Hepatocyte (in vitro differentiated cells): ENCODE measurements around the gene TEX52. TPM values are rescaled to one million over a fixed set of nuclear protein-coding genes. Genes with fewer than 3 reads are reported as not detected.
A peak's percentile ranks its signal among the peaks of the same experiment; 100 is the strongest.

Experiments
- DNase-seq: peaks from one replicate; pipeline ENCODE4 v3.0.0-alpha.2; 2016; ENCODE audit warnings: low spot score
- H2AFZ ChIP-seq: fragments of 200-600 bp; sonication (generic); 2 replicates; pipeline ENCODE4 v1.6.0; 2016; ENCODE audit warnings: antibody characterized with exemption, mild to moderate bottlenecking
- H3K27ac ChIP-seq: fragments of 200-600 bp; sonication (generic); 2 replicates; pipeline ENCODE4 v1.5.1; 2016; ENCODE audit warnings: mild to moderate bottlenecking
- H3K27me3 ChIP-seq: fragments of 200-600 bp; sonication (generic); 2 replicates; pipeline ENCODE4 v1.6.1; 2016
- H3K36me3 ChIP-seq: fragments of 200-600 bp; sonication (generic); replicated peaks from 2 replicates; pipeline ENCODE4 v1.5.1; 2016; ENCODE audit warnings: low read depth; ENCODE audit not compliant: insufficient read depth
- H3K4me1 ChIP-seq: fragments of 200-600 bp; sonication (generic); 2 replicates; pipeline ENCODE4 v1.5.1; 2016; ENCODE audit warnings: mild to moderate bottlenecking, moderate library complexity; ENCODE audit not compliant: insufficient read depth
- H3K4me2 ChIP-seq: fragments of 200-600 bp; sonication (generic); 2 replicates; pipeline ENCODE4 v1.6.0; 2016
- H3K4me3 ChIP-seq: fragments of 200-600 bp; sonication (generic); 2 replicates; pipeline ENCODE4 v1.5.1; 2016; ENCODE audit warnings: mild to moderate bottlenecking
- H3K79me2 ChIP-seq: fragments of 200-600 bp; sonication (generic); 2 replicates; pipeline ENCODE4 v1.6.0; 2017; ENCODE audit warnings: mild to moderate bottlenecking
- H3K9me2 ChIP-seq: fragments of 200-600 bp; sonication (generic); replicated peaks from 2 replicates; pipeline ENCODE4 v1.6.0; 2017; ENCODE audit warnings: mild to moderate bottlenecking; ENCODE audit not compliant: insufficient read depth
- H3K9me3 ChIP-seq: fragments of 200-600 bp; sonication (generic); 2 replicates; pipeline ENCODE4 v1.5.1; 2016; ENCODE audit warnings: low read depth, mild to moderate bottlenecking
- H4K20me1 ChIP-seq: fragments of 200-600 bp; sonication (generic); 2 replicates; pipeline ENCODE4 v1.6.0; 2016; ENCODE audit warnings: mild to moderate bottlenecking; ENCODE audit not compliant: insufficient read depth, poor library complexity, severe bottlenecking
- CTCF ChIP-seq: fragments of 200-600 bp; sonication (generic); IDR thresholded peaks from 2 replicates; pipeline ENCODE4 v1.5.1; 2016; ENCODE audit warnings: antibody characterized with exemption, mild to moderate bottlenecking; ENCODE audit not compliant: poor library complexity
- EZH2 ChIP-seq: fragments of 200-600 bp; sonication (generic); IDR thresholded peaks from 2 replicates; pipeline ENCODE4 v1.6.1; 2016; ENCODE audit warnings: antibody characterized with exemption, mild to moderate bottlenecking, borderline replicate concordance
- EZH2phosphoT487 ChIP-seq: fragments of 200-600 bp; sonication (generic); IDR thresholded peaks from one replicate; pipeline ENCODE4 v1.6.1; 2018; ENCODE audit warnings: antibody characterized with exemption, mild to moderate bottlenecking, low read depth, moderate library complexity; ENCODE audit not compliant: unreplicated experiment, severe bottlenecking
- WGBS: methylation state at CpG from one replicate; pipeline ENCODE4 v1.1.6; 2016; ENCODE audit warnings: low lambda C conversion rate; ENCODE audit errors: missing lambda C conversion rate; 5-methylcytosine and 5-hydroxymethylcytosine counted together
- polyA plus RNA-seq: library from polyadenylated mRNA; unstranded; fragments of >200 nt; fragmentation: Nextera tagmentation; extraction: Ambion mirVana; gene quantifications from 2 replicates; pipeline ENCODE4 v1.2.1, GENCODE V29; 2016
- total RNA-seq: library from RNA; depleted of rRNA; stranded (reverse); fragments of >200 nt; gene quantifications from 2 replicates; pipeline ENCODE4 v1.2.3, GENCODE V29; 2014

The TEX52 gene
- total and polyA plus RNA-seq, 2 experiments from 2014 or later, result not detected

DNA sequence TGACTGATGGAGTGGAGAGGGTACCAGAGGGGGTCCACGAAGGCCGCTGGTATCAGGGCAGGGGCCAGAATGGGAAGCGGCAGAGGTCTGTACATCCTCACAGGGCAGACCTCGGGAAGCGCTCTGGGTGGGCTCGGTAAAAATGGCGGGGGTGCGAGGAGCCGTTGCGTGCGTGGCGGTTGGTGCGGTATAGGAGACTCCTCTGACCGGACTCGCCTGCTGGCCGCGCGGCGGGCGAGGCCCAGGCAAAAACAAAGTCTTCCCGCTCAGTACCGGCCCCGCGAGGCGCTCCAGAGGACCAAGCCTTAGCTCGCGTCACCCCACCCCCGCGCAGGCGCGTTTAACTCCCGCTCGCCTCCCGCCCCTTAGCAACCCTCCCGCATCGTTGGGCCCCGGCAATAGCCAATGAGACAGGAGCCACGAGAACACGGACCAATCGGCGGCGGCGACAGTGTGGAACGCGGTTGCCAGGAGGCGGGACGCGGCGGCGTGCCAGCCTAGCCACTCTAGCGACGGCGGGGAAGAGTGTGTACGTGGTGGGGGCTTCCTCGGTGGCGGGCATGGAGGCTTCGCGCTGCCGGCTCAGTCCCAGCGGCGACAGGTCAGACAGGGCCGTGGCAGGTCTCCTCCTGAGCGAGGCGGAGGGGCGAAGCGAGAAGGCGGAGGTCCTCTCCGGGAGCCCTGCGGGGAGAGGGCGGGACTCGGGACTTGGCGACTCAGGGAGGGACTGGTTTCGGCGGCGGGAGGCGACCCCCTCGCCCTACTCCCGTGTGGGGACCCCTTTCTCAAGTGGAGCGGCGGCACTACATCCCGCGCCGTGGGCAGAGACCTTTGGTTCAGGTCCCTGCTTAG is 33.8 kb upstream of the TEX52 start, which contains the start of gene TULP3:
TSS of gene TULP3 (plus strand) at position 504 of the 852 bp plus-strand sequence. CDS start at position 561, 57 bp downstream.
- WGBS, result 2% methylated on average over 61 of the region's 83 CpGs
- peak within 1 kb of the TSS; percentile 93 for H3K27ac ChIP-seq
- peak within 1 kb of the TSS; percentile 83 for H2AFZ ChIP-seq
- peak within 1 kb of the TSS; percentile 84 for H3K4me2 ChIP-seq
- peak; percentile 99 for DNase-seq
- no peaks in the 10 kb centered on the region for H3K27me3 ChIP-seq
- peaks cover 14% of the 10 kb centered on the region for H3K4me1 ChIP-seq
- peaks cover 7% of the 10 kb centered on the region for H4K20me1 ChIP-seq
- no peaks in the 10 kb centered on the region for H3K9me2 ChIP-seq
- peak within 1 kb of the TSS; percentile 66 for H3K4me3 ChIP-seq
- H3K36me3 ChIP-seq, result no peaks in the 10 kb centered on the region
- peaks cover 41% of the 10 kb centered on the region for H3K79me2 ChIP-seq
- no peak for TF ChIP-seq EZH2phosphoT487
- TF ChIP-seq EZH2, result no peak
- TF ChIP-seq CTCF, result no peak
- H3K9me3 ChIP-seq, result no peaks in the 10 kb centered on the region

GRCh38 chr12:2890001-2890387 is 33.2 kb upstream of the TEX52 start:
- no peak for TF ChIP-seq EZH2phosphoT487
- no peak for TF ChIP-seq CTCF
- no peak for TF ChIP-seq EZH2
- Histone ChIP-seq H3K79me2 (peaks cover 34% of the 10 kb centered on the region), H3K4me1 (peaks cover 14% of the 10 kb centered on the region), H3K4me2 (peak overlapping the region; percentile 81), H2AFZ (peak overlapping the region; percentile 61), H3K27ac (peak overlapping the region; percentile 89), H3K9me3 (no peaks in the 10 kb centered on the region), H3K27me3 (no peaks in the 10 kb centered on the region), H4K20me1 (peaks cover 7% of the 10 kb centered on the region), H3K9me2 (no peaks in the 10 kb centered on the region), H3K4me3 (no peak overlapping the region), H3K36me3 (no peaks in the 10 kb centered on the region)
- no peak for DNase-seq
- 71% methylated on average over 10 of the region's 10 CpGs for WGBS

DNA sequence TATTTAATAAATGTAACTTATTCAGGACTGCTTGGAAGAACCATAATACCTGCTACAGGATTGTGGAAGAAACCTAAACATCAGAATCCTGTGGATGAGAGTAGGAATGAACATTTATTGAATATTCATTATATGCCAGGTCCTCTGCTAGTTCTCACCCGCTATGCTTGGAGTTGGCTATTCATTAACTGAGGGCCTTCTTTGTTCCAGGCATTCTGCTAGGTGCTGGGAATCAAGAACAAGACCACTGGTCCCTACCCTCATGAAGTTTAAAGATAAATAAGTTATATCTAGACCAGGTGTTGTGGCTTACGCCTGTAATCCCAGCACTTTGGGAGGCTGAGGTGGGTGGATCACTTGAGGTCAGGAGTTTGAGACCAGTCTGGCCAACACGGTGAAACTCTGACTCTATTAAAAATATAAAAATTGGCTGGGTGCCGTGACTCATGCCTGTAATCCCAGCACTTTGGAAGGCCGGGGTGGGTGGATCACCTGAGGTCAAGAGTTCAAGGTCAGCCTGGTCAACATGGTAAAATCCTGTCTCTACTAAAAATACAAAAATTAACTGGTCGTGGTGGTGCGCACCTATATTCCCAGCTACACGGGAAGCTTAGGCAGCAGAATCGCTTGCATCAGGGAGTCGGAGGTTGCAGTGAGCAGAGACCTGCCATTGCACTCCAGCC is 30.1 kb upstream of the TEX52 start:
- H3K9me2 ChIP-seq, result no peaks in the 10 kb centered on the region
- no peak for DNase-seq
- WGBS, result 86% methylated on average over 10 of the region's 10 CpGs
- no peaks in the 10 kb centered on the region for H3K27me3 ChIP-seq
- peaks cover 1% of the 10 kb centered on the region for H4K20me1 ChIP-seq
- no peak overlapping the region for H3K4me3 ChIP-seq
- H3K27ac ChIP-seq, result no peak overlapping the region
- H3K4me1 ChIP-seq, result peaks cover 6% of the 10 kb centered on the region
- H3K79me2 ChIP-seq, result peaks cover 26% of the 10 kb centered on the region
- H3K9me3 ChIP-seq, result no peaks in the 10 kb centered on the region
- no peak overlapping the region for H3K4me2 ChIP-seq
- H3K36me3 ChIP-seq, result no peaks in the 10 kb centered on the region
- TF ChIP-seq EZH2phosphoT487 (no peak), EZH2 (no peak), CTCF (no peak)
- no peak overlapping the region for H2AFZ ChIP-seq
